NCI-H2029 treated with DMSO at 0.1 percent for 48 hours (cell line): Measurements from ENCODE around the gene C4BPA.

Experiments
- DNase-seq: peaks from one replicate; lab custom pipeline; 2025; lab: John Stamatoyannopoulos, UW

C4BPA gene

DNA sequence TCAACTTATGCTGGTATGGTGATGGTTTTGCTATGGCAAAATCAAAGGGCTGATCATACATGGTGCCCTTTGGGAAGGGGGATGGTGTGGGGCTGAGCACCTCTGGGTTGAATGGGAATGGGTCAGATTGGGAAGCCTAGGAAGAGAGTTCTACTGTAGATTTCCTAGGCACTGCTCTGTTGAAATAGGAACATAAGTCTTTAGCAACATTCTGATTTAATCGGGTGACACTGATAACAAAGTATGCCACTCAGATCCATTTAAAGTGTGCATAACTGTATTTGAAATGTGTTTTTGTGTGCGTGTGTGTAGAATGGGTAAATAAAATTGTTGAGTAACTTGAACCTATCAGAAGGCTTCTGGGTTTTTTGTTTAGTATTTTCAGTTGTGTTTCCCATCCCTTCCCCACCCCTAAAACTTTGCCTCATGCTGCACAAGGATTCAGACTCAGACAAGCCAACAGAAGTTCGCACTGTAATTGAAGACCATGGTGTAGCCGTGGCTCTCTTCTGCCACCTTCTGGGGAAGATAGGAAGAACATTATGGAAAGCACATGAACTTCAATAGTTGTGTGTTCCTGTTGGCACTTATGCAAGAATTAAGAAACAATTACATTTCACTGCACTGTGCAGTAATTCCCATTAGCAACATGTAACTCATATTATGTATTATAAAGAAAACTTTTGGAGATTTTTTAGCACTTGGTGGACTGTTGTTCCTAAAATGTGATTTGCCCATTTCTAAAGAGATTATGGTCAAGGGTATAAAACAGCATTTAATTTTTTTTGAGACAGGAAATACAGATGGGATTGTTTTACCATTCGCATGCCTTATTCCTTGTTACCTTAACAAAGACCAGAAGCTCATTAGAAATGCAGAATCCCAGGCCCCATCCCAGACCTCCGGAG, 26.3 kb upstream of the C4BPA start:
- peak; percentile 56 for DNase-seq

DNA sequence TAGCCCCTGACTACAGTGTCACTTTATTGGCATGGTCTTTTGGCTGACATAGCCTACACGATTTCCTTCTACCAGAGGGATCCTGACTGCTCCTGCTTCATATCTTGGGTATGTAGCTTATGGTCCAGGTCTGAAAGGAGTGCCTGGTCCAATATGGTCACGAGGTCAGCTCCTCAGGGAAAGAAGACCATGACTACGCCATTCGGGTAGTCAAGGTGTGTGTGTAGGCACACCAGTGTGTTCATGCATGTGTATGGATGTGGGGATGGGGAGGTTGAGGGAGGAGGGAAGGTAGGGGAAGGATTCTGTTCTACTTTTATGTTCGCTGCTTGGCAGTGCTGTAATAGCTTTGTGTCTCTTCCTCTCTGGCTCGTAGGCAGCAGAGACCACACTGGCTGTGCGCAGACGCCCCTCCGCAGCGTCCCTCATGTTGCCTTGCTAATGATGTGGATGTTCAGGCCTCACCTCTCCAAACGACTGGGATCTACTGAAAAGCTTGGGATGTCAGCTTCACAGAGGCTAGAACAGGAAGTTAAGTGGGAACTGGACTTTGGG, 25.4 kb upstream of the C4BPA start:
- DNase-seq, result no peak

DNA sequence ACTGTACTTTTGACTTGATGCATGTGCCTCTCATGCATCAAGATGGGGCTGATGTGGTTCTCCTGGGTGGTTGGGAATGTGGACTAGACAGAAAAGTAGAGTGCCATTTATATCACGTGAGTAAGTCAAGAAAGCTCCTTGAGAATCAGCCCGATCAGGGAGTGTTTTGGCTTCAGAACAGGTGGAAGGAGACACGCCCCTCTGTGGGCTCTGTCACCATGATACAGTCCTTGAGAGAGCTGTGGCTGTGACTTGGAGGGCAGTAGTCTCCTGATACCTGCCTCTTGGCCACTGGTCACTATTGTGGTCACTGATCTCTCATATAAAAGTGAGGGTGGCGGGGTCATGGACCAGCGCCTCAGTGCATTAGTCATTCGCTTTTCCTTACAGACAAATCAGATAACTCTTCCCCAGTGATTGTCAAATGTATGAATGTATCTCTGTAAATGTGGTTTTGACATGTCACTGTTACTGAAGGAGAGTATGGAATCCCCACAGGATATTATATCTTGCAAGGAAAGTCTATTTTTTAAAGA, 24.3 kb upstream of the C4BPA start:
- DNase-seq, result no peak

DNA sequence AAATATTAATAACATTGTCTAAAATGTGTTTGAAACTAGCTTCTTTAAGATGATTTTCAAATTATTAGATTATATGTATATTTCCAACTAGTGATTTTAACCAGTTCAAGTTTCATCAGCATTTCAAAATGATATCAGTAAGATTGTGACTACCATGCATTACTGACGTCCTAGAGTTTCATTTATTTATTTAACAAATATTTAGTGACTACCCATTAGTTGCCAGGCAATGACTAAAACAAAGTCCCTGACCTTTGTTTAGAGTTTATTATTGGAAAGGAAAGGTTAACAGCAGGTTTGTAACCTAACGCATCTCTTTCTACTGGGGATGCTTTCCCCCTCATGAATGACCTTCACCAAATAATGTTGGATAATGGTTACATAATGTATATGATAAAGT, 22.9 kb upstream of the C4BPA start:
- no peak for DNase-seq

DNA sequence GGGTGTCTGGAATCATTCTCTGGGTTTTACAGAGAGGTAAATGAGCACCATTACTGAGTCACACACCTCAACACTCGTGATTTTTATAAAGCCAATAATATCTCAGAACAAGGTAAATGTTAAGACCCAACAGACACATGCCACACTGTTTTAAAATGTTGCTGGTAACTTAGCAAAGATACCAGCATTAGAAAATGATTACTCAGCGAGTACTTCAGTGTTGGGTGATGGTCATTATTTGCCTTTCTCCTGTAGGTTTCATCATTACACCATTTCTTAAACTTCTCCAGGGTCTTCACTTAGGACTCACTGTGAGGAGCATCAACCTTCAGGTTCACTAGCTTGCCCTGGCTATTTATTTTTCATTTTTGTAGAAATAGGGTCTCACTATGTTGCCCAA, 22.2 kb upstream of the C4BPA start:
- DNase-seq, result no peak

DNA sequence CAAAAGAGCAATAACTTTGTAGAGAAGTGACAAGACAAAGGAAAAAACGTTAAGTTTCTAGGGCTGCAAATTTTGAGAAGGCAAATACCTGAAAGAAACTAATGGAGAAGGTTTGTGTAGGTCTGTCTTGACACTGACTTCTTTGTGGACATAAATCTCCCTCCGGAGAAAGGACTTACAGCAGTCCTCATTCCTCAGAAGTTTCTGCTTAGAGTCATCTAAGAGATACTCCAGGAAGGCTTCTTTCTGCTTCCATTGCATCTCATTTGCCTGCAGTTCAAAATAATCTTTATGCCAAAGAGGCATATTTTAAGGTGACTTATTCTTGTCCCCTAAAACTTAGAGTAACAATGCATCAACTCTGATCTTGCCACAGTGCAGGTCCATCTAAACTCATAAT, 19.8 kb upstream of the C4BPA start:
- no peak for DNase-seq

DNA sequence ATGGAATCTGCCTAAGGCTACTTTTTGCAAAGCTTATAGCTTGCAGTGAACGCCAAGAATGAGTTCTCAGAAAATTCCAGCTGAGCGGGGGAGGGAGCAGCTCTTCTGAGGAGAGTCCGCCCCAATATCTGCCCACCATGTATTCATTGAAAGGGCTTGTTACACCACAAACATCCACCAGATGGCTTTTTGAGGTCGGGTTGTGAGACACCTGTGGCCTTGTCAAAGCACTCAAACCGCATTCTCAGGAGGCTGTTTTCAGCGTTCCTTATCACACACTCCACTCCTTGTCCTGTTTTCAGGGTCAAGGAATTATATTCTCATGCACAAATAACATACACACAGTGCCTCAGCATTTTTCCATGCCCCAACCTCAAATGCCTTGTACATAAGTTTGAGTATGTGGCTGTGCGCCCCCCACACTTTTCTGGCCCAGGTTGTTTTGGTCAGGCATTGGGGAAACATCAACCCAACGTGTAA, 19.3 kb upstream of the C4BPA start:
- peak; percentile 23 for DNase-seq

DNA sequence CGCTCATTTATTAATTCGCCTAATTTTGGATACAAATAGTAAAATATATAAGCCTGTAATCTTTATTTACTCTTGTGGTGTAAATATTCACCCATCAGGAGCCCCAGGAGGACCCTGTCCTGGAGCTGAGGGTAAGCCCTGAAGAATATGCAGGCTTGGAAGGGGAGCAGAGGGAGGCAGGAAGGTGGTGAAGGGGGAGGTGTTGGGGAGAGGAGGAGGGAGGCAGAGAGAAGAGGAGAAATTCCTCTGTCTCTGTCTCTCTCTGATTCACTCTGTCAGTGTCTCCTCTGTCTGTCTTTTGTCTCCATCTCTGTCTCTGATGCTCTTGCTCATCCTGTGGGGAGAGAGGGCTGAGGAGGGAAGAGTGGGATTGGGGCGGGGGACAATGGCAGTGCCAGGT, 18.1 kb upstream of the C4BPA start:
- no peak for DNase-seq

DNA sequence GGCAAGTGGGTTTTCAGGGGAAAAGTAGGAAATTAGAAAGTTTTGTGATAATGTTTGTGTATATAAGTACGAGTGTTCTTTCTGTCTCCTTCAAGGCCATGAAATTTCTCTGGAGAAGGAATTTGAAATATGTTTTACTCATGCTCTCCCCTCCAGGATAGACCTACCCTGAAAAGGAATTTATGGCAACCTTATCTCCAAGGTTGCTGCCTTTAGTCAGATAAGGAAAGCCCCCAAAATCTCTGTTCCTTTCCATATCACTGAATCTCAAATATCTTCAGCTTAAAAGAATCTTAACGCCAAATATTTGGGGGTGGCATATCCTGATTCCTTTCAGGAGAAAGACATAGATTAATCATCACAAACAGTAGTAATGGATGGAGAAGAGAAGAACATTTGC, 15.9 kb upstream of the C4BPA start:
- DNase-seq, result no peak

DNA sequence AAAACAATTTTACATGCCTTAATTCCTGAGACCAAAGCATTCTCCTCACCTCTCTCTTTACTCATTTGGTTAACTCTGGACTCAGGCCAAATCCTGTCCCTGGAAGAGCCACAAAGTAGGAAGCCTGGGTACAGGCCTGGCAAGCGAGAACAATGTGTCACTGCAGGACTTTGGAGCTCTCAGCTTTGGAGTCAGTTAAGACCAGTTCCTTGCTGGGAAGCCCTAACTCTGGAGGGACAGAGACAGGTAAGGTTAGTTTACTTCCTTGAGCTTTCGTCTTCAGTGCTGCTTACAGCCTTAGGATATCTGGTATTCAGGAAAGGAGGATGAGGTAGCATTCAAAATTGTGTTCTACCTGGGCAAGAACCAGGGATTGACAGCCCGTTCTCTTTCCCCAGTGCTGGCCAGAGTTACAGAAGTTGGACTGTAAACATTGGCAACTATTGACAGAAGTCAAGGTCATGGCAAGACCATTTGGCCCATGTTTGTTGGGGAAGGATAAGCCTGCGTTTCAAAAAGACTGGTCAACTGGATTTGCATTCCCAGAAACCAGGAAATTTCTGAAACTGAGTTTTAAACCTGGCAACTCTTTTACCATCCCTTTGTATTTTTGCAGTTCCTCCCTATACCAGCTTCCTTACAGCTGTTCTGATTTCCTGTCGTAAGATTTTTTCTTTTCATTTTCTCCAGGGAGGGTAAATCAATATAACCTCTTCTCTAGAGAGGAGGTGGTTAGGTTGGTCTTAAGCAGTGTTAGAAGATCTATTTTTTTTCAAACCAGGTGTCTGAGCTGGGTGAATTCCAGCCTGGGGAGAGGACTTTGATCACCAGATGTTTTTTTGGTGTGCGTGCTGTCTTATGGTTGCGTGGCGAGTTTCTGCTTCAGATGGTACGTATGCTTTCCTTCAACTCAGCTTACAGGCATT, 15.1 kb upstream of the C4BPA start, which contains the start of gene C4BPB:
Gene C4BPB, plus strand, starts transcription at position 160 of the 926 bp plus-strand sequence. Its CDS starts 672 bp downstream, at position 832.
- DNase-seq, result no peak

DNA sequence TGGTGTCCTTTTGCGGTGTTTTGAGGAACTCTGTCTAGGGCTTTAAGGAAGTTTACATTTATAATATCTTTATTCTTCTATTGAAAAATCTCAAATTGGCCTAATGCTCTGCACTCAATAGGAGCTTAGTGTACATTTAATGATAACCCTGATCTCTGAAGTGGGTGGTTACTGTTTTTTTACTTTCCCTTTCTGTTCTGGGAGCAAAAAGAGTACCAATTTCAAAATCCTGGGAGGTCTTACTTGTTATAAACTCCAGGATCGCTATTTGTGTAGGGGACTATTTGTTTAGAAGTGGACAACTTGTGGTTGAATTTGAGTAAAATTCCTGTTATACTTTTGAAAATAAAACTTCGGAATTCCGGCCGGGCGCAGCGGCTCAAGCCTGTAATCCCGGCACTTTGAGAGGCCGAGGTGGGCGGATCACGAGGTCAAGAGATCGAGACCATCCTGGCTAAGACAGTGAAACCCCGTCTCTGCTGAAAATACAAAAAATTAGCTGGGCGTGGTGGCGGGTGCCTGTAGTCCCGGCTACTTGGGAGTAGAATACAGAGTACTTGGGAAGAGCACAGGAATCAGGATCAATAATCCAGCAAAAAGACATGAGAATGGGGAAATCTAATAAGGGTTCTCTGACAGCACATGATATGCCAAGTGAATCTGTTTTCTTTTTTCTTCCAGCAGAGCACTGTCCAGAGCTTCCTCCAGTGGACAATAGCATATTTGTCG, 14.2 kb upstream of the C4BPA start:
- no peak for DNase-seq

DNA sequence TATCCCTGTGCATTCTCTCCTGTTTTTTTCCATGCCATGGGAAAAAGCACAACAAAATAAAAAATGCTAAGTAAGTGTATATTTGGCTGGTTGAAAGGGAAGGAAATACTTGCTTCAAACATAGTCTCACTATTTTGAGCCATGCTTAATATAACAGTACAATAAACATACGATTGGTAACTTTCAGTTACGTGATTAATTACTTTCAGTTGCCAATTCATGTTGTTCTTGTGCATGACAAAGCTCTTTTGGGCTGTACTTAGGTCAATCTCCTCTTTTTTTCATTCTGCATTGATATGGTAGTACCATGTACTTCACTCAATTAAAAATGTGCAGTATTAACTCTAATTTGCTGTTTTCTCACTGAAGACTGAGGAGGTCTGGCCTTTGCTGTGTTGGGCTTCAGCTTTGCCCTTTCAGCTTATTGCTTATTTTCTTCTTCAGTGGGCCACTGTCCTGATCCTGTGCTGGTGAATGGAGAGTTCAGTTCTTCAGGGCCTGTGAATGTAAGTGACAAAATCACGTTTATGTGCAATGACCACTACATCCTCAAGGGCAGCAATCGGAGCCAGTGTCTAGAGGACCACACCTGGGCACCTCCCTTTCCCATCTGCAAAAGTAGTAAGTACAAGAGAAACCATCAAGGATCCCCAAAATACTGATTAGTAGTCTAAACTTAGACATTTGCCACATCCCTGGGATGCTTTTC, 12.7 kb upstream of the C4BPA start:
- no peak for DNase-seq

DNA sequence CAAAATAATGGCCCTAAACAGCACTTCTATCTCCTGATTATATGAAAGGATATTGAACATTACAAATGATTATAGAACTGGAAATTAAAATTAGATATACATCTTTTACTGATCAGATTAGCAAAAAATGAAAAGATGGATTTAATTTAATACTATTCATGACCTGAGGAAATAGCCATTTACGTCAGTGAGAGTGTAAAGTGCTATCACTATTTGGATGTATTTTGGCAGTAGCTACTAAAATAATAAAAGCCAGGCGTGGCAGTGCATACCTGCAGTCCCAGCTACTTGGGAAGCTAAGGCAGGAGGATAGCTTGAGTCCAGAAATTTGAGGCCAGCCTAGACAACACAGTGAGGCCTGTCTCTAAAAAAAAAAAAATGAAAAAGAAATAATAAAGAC, 10.1 kb upstream of the C4BPA start:
- no peak for DNase-seq

DNA sequence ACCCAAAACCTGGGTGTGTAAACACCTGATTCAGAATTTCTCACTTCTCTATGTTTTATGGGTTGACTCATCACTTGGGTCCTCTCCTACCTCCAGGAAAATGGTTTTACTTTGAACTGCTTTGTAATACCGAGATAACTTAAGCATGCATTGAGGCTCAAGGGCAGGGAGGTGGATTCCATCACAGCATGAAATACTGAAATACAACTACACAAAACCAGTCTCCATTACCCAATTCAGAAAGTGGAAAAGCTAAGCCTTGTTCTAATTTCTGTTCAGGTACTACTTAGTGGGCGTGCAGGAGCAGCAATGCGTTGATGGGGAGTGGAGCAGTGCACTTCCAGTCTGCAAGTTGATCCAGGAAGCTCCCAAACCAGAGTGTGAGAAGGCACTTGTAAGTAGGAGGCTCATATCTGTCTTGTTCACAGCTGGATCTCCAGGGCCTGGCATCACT, 6.1 kb upstream of the C4BPA start:
- no peak for DNase-seq

DNA sequence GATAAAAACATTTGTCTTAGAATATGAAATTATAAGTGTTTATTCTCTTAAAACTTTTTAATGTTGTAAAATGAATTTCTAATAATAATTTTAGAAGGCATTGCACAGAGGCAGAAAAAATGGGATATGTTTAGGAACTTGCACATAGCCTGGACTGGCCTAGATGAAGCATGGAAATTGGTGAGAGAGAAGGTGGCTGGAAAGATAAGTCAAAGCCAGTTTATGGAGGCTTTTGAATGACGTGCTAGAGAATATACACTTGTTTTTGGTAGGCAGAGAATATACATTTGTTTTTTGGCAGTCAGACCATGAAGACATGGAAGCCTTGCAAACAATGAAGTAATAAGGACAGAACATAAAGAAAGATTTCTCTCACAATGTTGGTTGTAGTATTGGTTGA, 2.3 kb upstream of the C4BPA start:
- DNase-seq, result no peak

DNA sequence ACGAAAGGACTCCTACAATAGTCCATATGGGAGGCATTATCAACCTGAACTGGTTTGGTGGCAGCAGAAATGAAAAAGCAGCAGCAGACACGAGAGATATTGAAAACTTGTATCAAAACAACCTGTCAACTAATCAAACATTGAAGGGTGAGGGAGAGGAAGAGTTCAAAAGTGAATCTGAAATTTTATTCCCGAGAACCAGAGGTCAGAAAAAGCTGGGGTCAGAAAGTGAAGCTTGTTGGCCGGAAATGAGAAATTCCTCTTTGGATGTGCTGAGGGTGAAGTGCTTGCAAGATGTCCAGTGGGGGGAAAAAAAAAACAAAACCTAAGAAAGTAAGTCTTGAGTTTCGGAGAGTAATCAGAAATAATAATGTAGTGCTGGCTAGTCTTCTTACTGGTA, 1.9 kb upstream of the C4BPA start:
- DNase-seq, result no peak

DNA sequence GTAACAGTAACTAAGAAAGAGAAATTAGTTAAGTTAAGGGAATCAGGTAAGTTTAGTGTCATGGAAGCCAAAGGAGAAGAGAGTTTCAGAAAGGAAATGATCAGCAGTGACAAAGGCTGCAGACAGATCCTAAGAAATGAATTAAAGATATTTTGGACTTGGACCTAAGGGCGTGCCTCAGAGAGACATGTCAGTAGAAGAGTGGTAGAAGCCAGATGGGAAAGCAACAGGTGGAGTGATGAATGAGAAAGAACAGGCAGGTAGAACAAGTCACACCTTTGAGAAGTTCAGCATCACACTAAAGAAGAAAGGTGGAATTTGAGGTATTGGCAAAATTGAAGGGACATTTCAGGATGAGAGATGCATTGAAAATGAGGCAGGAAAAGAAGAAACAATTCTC, 1.4 kb upstream of the C4BPA start:
- no peak for DNase-seq

DNA sequence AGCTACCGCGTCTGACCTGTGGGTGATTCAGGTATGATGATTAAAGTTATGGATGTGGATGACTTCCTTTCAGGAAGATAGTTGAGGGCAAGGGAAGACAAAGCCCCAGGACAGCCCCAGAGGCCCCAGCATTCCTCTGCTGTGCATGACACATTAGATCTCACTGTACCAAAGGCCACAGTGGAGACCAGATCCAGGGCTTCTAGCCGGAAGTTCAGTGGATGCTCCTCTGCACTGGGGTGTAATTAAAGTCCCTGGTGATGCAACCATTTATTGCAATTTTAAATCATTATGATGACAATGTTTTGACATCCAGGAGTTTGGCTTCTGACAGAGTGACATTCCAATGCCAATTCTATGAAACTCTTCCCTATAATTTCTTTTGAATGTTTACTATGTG, 5.0 kb downstream of the C4BPA start:
- no peak for DNase-seq

DNA sequence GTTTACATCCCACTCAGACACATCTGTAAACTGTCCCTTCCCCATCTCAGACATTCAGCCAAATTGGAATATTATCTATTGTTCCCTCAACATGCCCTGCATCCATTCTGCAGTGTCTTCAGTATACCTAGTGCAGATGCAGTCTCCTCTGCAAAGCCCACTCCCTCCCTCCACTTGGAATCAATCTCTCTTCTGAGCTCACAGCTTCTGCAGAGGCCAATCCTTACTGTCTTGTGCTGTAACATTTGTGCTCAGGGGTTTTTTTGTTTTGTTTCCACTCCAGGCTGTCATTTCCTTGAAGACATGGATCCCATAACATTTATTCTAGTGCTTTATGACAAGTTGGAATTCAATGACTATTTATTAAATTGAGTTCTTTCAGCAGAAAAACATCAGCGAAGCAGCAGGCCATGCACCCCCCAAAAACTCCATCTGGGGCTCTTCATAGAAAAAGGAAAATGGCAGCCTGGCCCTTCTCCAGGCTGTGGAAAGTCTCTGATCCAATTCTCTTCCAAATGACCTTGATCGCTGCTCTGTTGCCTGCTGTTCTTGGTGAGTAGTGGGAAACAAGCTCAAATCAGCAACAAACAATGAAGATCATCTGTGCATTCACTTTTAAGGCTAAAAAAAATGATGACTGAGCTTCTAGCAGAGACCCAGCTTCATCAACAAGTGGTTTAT, 8.7 kb downstream of the C4BPA start:
- DNase-seq, result no peak

DNA sequence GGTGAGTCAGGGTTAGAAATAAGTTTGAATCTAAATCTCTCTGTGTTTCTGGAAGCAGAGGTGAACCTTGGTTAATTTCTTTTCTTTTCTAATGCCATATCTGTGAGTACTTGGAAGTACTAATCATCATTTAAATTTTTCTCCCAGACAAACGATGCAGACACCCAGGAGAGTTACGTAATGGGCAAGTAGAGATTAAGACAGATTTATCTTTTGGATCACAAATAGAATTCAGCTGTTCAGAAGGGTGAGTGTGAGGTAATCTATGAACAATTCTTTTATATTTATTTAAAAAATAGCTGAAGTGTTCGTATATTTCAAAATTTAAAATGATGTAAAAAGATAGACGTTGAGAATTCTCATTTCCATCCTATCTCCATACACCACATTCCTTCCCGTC, 11.2 kb downstream of the C4BPA start:
- no peak for DNase-seq
